ENCODE data around the gene BCL11B.

Gene BCL11B

DNA sequence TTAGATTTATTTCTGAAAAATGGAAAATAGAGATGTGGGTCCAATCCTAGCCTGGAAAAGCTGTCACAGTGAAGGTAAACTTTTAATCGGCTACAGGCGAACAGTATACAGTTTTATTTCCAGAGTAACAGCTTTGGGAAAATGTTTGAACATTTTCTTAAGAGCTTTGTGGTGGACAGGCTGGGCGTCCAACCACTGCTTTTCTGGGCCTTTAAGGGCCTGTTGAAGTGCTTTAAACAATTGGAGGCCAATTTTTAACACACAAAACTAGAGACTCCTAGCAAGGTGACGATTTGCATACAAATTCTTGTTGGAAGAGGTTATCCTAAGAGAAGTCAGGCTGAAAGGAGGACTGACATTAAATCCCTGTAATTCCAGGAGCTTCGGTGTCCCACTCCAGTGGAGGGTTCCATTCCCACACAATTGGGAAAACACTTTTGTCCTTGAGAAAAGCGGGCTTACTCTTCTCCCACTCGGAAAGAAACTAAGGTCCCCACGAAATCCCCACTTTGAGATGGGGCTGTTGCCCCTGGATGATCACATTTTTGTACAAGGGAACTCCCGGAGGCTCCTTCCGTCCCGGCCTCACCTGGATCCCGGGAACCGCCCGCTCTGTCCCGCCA is 26.9 kb downstream of the BCL11B start:
- Histone ChIP-seq H3K23ac (ENCODE audit: low read length in 2 of 2) (no peak overlapping the region), H4K8ac (ENCODE audit: low read length) (no peak overlapping the region), H4K91ac (ENCODE audit: low read length) (no peak overlapping the region), H2BK12ac (ENCODE audit: low read length in 2 of 2) (no peak overlapping the region), H3K14ac (ENCODE audit: low read length in 2 of 2) (no peak overlapping the region), H3K4ac (ENCODE audit: low read depth in 1 of 2, low read length in 2 of 2) (no peak overlapping the region), H3K27ac (ENCODE audit: low read length, poor library complexity, severe bottlenecking) (no peak overlapping the region), H2BK120ac (ENCODE audit: low read depth, low read length) (no peak overlapping the region), H3K9me3 (ENCODE audit: control insufficient read depth, low read length) (no peaks in the 10 kb centered on the region), H2AK5ac (ENCODE audit: low read length, severe bottlenecking) (no peak overlapping the region), H2AFZ (ENCODE audit: low read depth, low read length) (no peak overlapping the region), H3K79me1 (replicated peaks; ENCODE audit: low read length, poor library complexity, severe bottlenecking) (no peaks in the 10 kb centered on the region), H2BK5ac (ENCODE audit: low read depth, low read length, poor library complexity, severe bottlenecking) (no peak overlapping the region), H3K18ac (ENCODE audit: low read depth in 1 of 2, low read length in 2 of 2) (no peak overlapping the region), H3K4me3 (ENCODE audit: insufficient read depth in 1 of 2, low read depth in 1 of 2, low read length in 2 of 2) (no peak overlapping the region), H3K9ac (ENCODE audit: low read length) (no peak overlapping the region), H3K4me2 (ENCODE audit: low read length, poor library complexity, severe bottlenecking) (no peak overlapping the region), H3K4me1 (ENCODE audit: control insufficient read depth, insufficient read depth, low read depth, low read length) (peaks cover 3% of the 10 kb centered on the region), H3K27me3 (ENCODE audit: control insufficient read depth in 1 of 2, insufficient read depth in 1 of 2, low read length in 2 of 2) (peaks cover 47 to 49% of the 10 kb centered on the region in 2 experiments), H3K36me3 (ENCODE audit: control insufficient read depth in 1 of 2, insufficient read depth in 2 of 2, low read depth in 1 of 2, low read length in 2 of 2) (no peaks in the 10 kb centered on the region), H2BK15ac (ENCODE audit: low read depth, poor library complexity, severe bottlenecking) (no peak overlapping the region)
- DNase-seq: no peak
- WGBS: 28% methylated on average over 14 of the region's 15 CpGs

- H3K27me3 ChIP-seq (ENCODE audit: control insufficient read depth in 1 of 2, insufficient read depth in 1 of 2, low read length in 2 of 2): peaks cover 47 to 49% of the 10 kb centered on the region in 2 experiments
- H3K27ac ChIP-seq (ENCODE audit: low read length, poor library complexity, severe bottlenecking): no peak overlapping the region
- H4K91ac ChIP-seq (ENCODE audit: low read length): no peak overlapping the region
- H3K79me1 ChIP-seq (replicated peaks; ENCODE audit: low read length, poor library complexity, severe bottlenecking): no peaks in the 10 kb centered on the region
- no peak overlapping the region for H2BK15ac ChIP-seq (ENCODE audit: low read depth, poor library complexity, severe bottlenecking)
- H2AFZ ChIP-seq (ENCODE audit: low read depth, low read length): no peak overlapping the region
- H3K9me3 ChIP-seq (ENCODE audit: control insufficient read depth, low read length): peaks cover 3% of the 10 kb centered on the region
- H3K4me1 ChIP-seq (ENCODE audit: control insufficient read depth, insufficient read depth, low read depth, low read length): peaks cover 3% of the 10 kb centered on the region
- H3K4me3 ChIP-seq (ENCODE audit: insufficient read depth in 1 of 2, low read depth in 1 of 2, low read length in 2 of 2): no peak overlapping the region
- H3K4me2 ChIP-seq (ENCODE audit: low read length, poor library complexity, severe bottlenecking): no peak overlapping the region
- no peak overlapping the region for H2BK12ac ChIP-seq (ENCODE audit: low read length in 2 of 2)
- no peak overlapping the region for H3K14ac ChIP-seq (ENCODE audit: low read length in 2 of 2)
- H3K18ac ChIP-seq (ENCODE audit: low read depth in 1 of 2, low read length in 2 of 2): no peak overlapping the region
- no peak overlapping the region for H3K9ac ChIP-seq (ENCODE audit: low read length)
- no peak overlapping the region for H4K8ac ChIP-seq (ENCODE audit: low read length)
- H2BK120ac ChIP-seq (ENCODE audit: low read depth, low read length): no peak overlapping the region
- 83% methylated on average over 12 of the region's 16 CpGs for WGBS
- no peak overlapping the region for H3K4ac ChIP-seq (ENCODE audit: low read depth in 1 of 2, low read length in 2 of 2)
- DNase-seq: no peak
- no peak overlapping the region for H3K23ac ChIP-seq (ENCODE audit: low read length in 2 of 2)
- no peak overlapping the region for H2BK5ac ChIP-seq (ENCODE audit: low read depth, low read length, poor library complexity, severe bottlenecking)
- H2AK5ac ChIP-seq (ENCODE audit: low read length, severe bottlenecking): no peak overlapping the region
- H3K36me3 ChIP-seq (ENCODE audit: control insufficient read depth in 1 of 2, insufficient read depth in 2 of 2, low read depth in 1 of 2, low read length in 2 of 2): no peaks in the 10 kb centered on the region
Measured at GRCh38 chr14:99244367-99244901, 27.6 kb downstream of the BCL11B start.

- no peaks in the 10 kb centered on the region for H3K36me3 ChIP-seq (ENCODE audit: control insufficient read depth in 1 of 2, insufficient read depth in 2 of 2, low read depth in 1 of 2, low read length in 2 of 2)
- H3K27me3 ChIP-seq (ENCODE audit: control insufficient read depth in 1 of 2, insufficient read depth in 1 of 2, low read length in 2 of 2): peaks cover 39 to 40% of the 10 kb centered on the region in 2 experiments
- H2BK15ac ChIP-seq (ENCODE audit: low read depth, poor library complexity, severe bottlenecking): no peak overlapping the region
- H3K4me2 ChIP-seq (ENCODE audit: low read length, poor library complexity, severe bottlenecking): no peak overlapping the region
- H3K9ac ChIP-seq (ENCODE audit: low read length): no peak overlapping the region
- H3K4me1 ChIP-seq (ENCODE audit: control insufficient read depth, insufficient read depth, low read depth, low read length): peaks cover 3% of the 10 kb centered on the region
- no peak overlapping the region for H3K27ac ChIP-seq (ENCODE audit: low read length, poor library complexity, severe bottlenecking)
- no peak overlapping the region for H4K8ac ChIP-seq (ENCODE audit: low read length)
- WGBS: 79% methylated on average over 10 of the region's 10 CpGs
- no peak overlapping the region for H3K4me3 ChIP-seq (ENCODE audit: insufficient read depth in 1 of 2, low read depth in 1 of 2, low read length in 2 of 2)
- no peak overlapping the region for H3K18ac ChIP-seq (ENCODE audit: low read depth in 1 of 2, low read length in 2 of 2)
- no peak overlapping the region for H2AK5ac ChIP-seq (ENCODE audit: low read length, severe bottlenecking)
- H4K91ac ChIP-seq (ENCODE audit: low read length): no peak overlapping the region
- H2BK12ac ChIP-seq (ENCODE audit: low read length in 2 of 2): no peak overlapping the region
- H2BK5ac ChIP-seq (ENCODE audit: low read depth, low read length, poor library complexity, severe bottlenecking): no peak overlapping the region
- no peak overlapping the region for H3K23ac ChIP-seq (ENCODE audit: low read length in 2 of 2)
- H2AFZ ChIP-seq (ENCODE audit: low read depth, low read length): no peak overlapping the region
- DNase-seq: no peak
- peaks cover 7% of the 10 kb centered on the region for H3K9me3 ChIP-seq (ENCODE audit: control insufficient read depth, low read length)
- no peaks in the 10 kb centered on the region for H3K79me1 ChIP-seq (replicated peaks; ENCODE audit: low read length, poor library complexity, severe bottlenecking)
- no peak overlapping the region for H3K4ac ChIP-seq (ENCODE audit: low read depth in 1 of 2, low read length in 2 of 2)
- no peak overlapping the region for H3K14ac ChIP-seq (ENCODE audit: low read length in 2 of 2)
- no peak overlapping the region for H2BK120ac ChIP-seq (ENCODE audit: low read depth, low read length)
Measured at GRCh38 chr14:99242816-99243721, 28.9 kb downstream of the BCL11B start.

GRCh38 chr14:99242238-99242637 is 29.8 kb downstream of the BCL11B start:
- 75% methylated on average over 11 of the region's 11 CpGs for WGBS
- Histone ChIP-seq H3K9ac (ENCODE audit: low read length) (no peak overlapping the region), H2BK15ac (ENCODE audit: low read depth, poor library complexity, severe bottlenecking) (no peak overlapping the region)

More at GRCh38 chr14:99242238-99242637, 29.8 kb downstream of the BCL11B start:
- DNase-seq: no peak
- H3K9me3 ChIP-seq (ENCODE audit: control insufficient read depth, low read length): peaks cover 9% of the 10 kb centered on the region
- no peaks in the 10 kb centered on the region for H3K79me1 ChIP-seq (replicated peaks; ENCODE audit: low read length, poor library complexity, severe bottlenecking)
- H3K4me3 ChIP-seq (ENCODE audit: insufficient read depth in 1 of 2, low read depth in 1 of 2, low read length in 2 of 2): no peak overlapping the region
- H3K18ac ChIP-seq (ENCODE audit: low read depth in 1 of 2, low read length in 2 of 2): no peak overlapping the region
- H2AK5ac ChIP-seq (ENCODE audit: low read length, severe bottlenecking): no peak overlapping the region
- no peak overlapping the region for H2BK12ac ChIP-seq (ENCODE audit: low read length in 2 of 2)
- no peak overlapping the region for H3K14ac ChIP-seq (ENCODE audit: low read length in 2 of 2)
- H3K27me3 ChIP-seq (ENCODE audit: control insufficient read depth in 1 of 2, insufficient read depth in 1 of 2, low read length in 2 of 2): peaks cover 31 to 32% of the 10 kb centered on the region in 2 experiments
- no peaks in the 10 kb centered on the region for H3K36me3 ChIP-seq (ENCODE audit: control insufficient read depth in 1 of 2, insufficient read depth in 2 of 2, low read depth in 1 of 2, low read length in 2 of 2)
- no peak overlapping the region for H3K27ac ChIP-seq (ENCODE audit: low read length, poor library complexity, severe bottlenecking)
- H2AFZ ChIP-seq (ENCODE audit: low read depth, low read length): no peak overlapping the region
- H2BK120ac ChIP-seq (ENCODE audit: low read depth, low read length): no peak overlapping the region
- H4K8ac ChIP-seq (ENCODE audit: low read length): no peak overlapping the region
- H3K4me2 ChIP-seq (ENCODE audit: low read length, poor library complexity, severe bottlenecking): no peak overlapping the region
- H3K4ac ChIP-seq (ENCODE audit: low read depth in 1 of 2, low read length in 2 of 2): no peak overlapping the region
- H4K91ac ChIP-seq (ENCODE audit: low read length): no peak overlapping the region
- H2BK5ac ChIP-seq (ENCODE audit: low read depth, low read length, poor library complexity, severe bottlenecking): no peak overlapping the region
- no peak overlapping the region for H3K23ac ChIP-seq (ENCODE audit: low read length in 2 of 2)
- peaks cover 3% of the 10 kb centered on the region for H3K4me1 ChIP-seq (ENCODE audit: control insufficient read depth, insufficient read depth, low read depth, low read length)

Data from mesenchymal stem cell (in vitro differentiated cells and primary cell).